Thyroid gland (tissue), 4 donors: ENCODE results near the gene CHURC1.

Source experiments
- CTCF ChIP-seq, 6 experiments: fragments of 200-600 bp in 3 of 6; fragments of 450-650 bp in 3 of 6; sonication (generic) in 3 of 6; IDR thresholded peaks; one replicate each; pipeline ENCODE4 v1.5.1; 2016 to 2019; ENCODE audit warnings: antibody characterized with exemption in 6 of 6, mild to moderate bottlenecking in 2 of 6, inconsistent platforms in 1 of 6, moderate library complexity in 1 of 6
- POLR2A ChIP-seq, 2 donors: fragments of 450-650 bp; IDR thresholded peaks; one replicate each; pipeline ENCODE4 v1.6.1; 2017; ENCODE audit warnings: antibody characterized with exemption in 2 of 2, mild to moderate bottlenecking in 2 of 2, moderate library complexity in 1 of 2

- no peak for TF ChIP-seq CTCF (IDR thresholded peaks at IDR 0.05)
- TF ChIP-seq POLR2A (IDR thresholded peaks at IDR 0.05): no peak
Observed at GRCh38 chr14:64953310-64953654, 39.0 kb downstream of the CHURC1 start.
